Central memory CD4-positive, alpha-beta T cell (primary cell): Measurements from ENCODE around the gene KMT2E.
"Not testable (repeated sequence)": the region's sequence is repeated elsewhere in the genome, so short reads cannot be mapped to it uniquely, and the experiment has no call there.

Experiments used
- DNase-seq: peaks from one replicate; pipeline ENCODE4 v3.0.0; 2022

The KMT2E gene

DNA sequence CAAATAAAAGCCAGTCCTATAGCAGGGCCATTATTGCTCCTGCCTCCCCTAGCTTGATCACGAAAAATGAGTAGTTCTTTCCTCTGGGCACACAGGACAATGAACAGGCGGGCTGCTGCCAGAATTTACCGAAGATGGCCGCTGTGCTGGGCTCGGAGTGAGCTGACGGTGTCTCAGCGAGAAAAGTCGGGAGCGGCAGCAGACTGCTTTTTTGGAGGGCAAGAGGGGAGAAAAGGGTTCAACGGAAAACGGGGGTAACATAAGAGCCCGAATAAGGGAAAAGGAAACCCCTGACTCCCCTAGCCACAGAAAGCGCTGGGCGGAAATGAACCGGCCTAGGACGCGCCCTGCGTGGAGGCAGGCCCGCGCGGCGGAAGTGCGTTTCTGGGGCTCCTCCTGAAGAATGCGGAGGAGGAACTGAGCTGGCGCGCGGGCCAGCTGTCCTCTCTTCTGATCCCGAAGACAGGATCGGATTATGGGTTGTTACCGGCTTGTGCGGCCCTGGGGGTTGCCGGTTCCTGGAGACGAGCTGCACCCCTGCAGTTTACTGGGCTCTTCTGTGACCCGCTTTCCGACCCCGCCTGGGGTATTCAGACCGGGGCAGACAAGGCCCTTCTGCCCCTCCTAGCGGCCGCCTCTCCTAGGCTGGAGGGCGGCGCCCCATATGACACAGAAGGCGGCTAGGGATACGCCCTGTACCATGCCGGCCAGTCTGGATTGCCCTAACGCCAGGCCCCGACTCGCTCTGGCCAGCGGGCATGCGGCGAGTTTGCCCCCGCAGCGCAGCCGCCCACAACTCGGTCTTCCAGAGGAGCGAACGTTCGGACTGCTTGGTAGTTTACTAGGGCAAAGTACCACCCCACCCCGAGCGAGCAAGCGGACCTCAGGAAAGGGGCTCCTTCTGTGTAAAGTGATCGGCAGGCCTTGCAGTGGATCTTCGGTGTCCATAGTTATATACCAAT, 30.1 kb upstream of the KMT2E start:
- peak; percentile 86 for DNase-seq

DNA sequence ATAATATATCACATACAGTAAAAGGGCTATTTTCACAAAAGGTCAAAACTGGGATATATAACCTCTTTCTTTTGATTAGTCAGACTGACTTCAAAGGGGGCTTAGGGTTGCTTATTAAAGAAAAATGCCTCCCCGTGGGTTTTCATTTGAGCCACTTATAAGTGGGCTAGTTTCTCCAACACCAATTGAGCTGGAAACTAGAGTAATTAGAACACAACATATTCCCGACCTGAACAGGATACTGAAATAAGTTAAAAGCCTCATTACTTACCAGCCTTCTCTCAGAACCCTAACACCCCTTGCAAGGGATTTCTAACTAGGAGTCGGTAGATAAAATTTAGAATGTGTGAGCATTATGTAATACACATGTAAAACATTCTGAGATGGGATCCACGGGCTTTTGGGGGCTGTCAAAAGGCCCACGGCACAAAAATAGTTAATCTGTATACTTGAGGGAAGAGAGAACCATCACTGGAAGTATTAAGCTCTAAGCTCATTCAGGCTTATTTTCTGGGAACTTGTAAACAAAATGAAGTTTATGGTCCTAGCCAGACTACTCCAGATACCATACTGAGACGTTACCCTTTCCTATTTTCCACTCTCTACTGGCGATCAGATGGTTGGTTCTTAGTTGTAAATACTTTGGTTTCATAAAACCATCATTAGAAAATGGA, 29.3 kb upstream of the KMT2E start:
- DNase-seq, result no peak

DNA sequence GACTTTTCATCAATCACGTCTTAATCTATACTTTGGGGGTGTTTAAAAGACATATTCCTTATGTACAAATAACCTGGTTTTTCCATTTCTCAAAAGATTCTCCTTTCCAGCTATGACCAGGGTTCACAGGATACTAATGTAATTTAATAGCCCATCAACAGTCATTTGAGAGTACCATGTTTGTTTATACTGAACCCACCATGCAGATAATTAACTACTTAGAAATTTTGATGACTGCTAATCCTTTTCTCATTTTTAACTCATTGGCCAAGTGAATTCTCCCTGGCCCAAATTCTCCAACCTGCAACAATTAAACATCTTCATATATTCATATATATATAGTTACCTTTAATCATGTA, 28.8 kb upstream of the KMT2E start:
- no peak for DNase-seq

DNA sequence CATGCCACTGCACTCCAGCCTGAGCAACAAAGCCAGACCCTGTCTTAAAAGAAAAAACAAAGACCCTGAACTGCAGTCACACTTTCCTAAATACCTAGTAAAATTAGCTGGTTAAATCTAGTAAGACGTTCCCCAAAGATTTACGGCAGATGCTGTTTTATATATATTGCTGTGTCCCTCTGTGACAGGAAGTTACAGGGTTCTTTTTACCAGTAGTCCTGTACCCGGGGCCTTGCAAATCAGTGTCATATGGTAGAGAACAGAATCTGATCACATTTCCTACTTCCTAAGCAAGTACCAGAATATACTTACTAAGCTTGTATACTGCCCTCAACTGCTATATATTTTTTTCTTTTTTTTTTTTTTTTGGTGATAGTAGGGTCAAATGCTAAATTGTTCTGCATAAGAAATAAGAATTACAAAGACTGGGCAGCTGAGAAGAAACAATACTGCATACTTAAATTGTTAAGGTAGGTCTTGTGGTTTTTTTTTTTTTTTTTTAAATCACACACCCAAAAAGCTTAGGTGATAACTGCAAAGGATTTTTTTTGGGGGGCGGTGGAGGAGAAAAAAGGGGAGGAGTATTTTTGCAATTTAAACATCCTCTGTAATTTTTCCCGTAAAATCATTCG, 27.3 kb upstream of the KMT2E start:
- no peak for DNase-seq

DNA sequence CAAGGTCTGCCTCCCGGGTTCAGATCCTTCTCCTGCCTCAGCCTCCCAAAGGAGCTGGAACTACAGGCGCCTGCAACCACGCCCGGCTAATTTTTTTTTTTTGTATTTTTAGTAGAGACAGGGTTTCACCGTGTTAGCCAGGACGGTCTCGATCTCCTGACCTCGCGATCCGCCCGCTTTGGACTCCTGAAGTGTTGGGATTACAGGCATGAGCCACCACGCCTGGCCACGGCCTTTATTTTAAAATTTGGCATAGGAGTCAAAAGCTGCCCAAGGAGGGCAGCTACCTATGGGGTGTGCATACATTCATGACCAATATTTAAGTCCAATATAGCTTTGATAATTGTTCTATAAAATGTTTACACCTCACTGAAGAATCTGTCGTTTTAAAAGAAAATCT, 26.6 kb upstream of the KMT2E start:
- DNase-seq, result not testable (repeated sequence)

DNA sequence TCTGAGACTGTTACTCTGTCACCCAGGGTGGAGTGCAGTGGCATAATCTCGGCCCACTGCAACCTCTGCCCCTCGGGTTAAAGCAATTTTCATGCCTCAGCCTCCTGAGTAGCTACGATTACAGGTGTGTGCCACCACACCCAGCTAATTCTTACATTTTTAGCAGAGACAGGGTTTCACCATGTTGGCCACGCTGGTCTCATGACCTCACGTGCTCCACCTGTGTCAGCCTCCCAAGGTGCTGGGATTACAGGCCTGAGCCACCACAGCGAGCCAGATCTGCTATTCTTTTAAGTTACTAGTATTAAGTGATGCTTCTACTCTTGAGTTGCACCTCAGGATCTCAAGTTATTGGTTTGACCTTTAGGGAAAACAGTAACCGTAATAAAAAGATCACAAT, 23.0 kb upstream of the KMT2E start:
- no peak for DNase-seq

DNA sequence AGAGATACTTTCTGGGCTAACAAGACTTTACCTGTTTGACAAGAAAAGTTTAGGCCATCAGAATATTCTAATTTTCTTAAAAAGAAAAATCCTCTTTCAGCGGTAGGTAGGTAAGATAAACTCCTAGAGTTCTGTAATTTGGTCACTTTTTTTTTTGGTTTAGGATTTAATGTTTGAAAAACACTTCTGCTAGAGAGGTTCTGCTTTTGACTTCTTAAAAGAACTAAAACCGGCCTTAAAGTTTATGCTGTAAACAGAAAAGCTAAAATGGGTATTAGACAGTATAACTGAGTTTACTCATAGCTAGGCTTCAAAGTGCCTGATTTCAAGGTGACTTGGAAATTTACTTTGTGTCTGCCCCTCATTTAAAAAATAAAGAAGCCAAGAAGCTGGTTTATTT, 21.7 kb upstream of the KMT2E start:
- DNase-seq, result no peak

DNA sequence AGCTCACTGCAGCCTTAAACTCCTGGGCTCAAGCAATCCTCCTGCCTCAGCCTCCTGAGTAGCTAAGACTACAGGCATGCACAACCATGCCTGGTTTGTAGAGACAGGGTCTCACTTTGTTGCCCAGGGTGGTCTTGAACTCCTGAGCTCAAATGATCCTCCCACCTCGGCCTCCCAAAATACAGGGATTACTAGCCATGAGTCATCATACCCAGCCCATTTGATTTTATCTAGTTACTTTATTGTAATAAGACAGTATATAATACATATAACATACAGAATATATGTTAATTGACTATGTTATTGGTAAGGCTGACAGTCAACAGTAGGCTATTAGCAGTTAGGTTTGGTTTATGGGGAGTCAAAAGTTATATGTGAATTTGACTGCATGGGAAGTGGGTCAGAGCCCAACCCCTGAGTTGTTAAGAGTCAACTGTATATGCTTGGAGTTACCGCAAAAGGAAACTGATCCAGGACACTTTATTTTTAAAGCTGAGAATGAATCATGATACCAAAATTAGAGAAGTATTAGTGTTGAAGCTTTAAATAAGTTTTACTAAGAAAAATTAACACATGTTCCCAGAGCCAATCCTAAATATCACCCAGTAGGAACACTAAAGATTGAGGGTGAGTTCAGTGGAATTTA, 20.7 kb upstream of the KMT2E start:
- no peak for DNase-seq

DNA sequence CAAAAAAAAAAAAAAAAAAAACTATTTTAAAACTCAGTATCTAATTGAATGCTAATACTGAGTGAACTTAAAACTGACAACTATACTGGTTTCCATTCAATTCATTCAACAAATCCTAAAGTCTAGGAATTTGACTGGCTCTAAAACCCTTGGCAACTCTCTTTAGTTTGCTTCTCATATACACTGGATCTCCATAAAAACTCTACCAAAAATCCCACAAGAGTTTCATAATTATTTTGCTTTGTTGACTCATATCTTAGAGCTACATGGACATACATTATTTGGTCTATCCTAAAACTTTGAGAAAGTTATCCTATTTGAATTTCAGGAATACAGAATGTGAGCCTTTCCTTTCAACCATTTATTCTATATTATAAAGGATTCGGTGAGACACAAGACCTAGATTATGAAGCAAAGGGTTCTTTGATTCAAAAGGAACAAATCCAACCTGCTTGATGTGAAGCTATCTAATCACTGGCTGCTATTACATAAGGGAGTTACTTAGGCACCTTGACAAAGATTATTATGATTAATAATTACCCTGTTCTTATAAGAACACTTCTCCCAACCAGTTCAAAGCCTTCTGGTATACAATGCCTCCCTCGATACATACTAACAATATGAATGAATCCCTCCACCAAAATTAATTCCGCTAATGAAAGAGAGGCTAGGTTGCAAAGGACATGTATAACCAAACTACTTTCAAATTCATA, 15.8 kb upstream of the KMT2E start:
- DNase-seq, result no peak

DNA sequence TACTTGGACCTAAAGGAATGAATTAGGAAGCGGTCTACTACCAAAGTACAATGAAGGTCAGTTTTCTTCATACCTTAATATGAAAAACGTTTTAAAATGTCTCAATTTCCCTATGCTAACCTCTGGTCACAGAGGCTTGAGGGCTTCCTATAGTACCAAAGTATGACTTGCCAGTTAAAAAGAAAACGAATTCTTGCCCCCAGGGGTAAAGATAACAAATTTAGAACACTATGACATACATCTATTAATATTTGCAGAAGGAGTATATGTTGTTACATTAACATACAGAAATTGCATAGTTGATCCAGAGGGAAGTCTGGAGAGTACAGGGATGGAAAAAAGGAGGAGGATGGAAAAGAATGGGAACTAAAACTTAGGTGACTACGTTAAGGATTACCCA, 13.8 kb upstream of the KMT2E start:
- DNase-seq, result no peak

DNA sequence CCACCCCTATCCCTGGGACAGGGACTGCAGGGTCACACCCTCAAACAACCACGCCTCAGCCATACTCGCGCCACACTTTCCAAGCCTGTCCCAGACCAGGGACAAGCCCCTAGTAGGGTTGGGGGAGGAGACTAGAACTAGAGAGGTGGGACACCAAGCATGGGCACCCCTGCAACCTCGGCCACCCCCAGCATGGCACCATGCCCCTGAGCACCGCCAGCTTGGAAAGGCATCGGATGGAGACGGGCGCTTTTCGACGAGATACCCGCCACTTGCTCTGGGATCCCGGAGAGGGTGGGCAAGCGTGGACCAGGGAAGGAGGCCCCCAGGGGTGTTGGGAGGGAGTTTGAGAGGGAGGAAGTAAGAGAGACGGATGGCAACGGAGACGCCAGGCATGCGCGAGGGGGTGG, 13.1 kb upstream of the KMT2E start:
- DNase-seq, result no peak

DNA sequence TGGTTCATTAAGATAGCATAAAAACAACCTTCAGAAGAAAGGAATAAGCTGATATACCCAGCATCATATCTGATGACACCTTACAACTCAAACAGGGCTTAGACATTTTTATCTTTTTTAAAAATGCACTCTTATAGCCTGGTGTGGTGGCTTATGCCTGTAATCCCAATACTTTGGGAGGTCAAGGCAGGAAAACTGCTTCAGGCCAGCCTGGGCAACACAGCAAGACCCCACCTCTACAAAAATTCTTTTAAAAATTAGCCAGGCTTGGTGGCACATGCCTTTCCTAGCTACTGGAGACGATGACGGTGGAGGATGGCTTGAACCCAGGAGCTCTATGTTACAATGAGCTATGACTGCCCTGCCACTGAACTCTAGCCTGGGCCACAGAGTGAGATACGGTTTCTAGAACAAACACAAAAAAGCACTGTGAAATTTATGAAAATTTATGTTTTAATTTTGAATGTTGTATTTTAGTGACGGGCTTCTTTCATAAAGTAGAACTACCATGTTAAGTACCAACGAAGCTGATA, 12.3 kb upstream of the KMT2E start:
- DNase-seq, result no peak

DNA sequence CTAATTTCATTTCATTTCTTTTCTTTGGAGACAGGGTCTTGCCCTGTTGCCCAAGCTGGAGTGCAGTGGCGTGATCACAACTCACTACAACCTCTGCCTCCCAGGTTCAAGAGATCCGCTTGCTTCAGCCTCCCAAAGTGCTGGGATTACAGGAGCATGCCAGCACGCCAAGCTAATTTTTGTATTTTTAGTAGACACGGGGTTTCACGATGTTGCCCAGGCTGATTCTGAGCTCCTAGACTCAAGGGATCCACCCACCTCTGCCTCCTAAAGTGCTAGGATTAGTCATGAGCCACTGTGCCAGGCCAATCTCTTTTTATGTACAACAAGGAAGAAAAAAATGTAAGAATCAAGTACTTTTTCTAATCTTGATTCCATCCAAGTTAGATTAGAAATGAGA, 10.7 kb upstream of the KMT2E start:
- no peak for DNase-seq

DNA sequence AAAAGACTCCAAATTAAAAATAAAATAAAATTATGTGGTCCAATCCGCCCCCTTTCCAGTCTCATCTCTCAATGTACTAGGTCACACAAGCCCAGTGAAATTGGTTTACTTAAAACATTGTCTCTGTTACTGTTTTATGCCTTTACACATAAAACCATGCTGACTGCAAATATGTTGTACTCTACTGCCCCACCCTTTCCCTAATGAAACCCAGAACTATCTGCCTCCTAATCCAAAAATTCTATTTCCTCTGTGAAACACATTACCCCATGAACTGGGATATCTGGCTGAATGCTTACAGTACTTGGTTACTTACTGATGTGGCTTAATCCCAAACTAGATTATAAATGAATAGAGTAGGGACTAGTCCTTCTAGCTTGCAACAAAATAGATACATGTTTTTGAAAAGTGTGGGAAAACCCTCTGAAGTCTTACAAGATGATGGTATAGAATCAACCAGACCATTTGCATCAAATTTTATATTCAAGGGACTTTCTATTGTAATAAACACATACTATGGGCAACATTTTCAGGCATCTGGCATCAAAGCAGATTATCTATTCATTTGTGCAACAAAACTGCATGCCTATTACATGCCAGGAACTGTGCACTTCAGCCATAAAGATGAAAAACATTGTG, 10.0 kb upstream of the KMT2E start:
- no peak for DNase-seq

DNA sequence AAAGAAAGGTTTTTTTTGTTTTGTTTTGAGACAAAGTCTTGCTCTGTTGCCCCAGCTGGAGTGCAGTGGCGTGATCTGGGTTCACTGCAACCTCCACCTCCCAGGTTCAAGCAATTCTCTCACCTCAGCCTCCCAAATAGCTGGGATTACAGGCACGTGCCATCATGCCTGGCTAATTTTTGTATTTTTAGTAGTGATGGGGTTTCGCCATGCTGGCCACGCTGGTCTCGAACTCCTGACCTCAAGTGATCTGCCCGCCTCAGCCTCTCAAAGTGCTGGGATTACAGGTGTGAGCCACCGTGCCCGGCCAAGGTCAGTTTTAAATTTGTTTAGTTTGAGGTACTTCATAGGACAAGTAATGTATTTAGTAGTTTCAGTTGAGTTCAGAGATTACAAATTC, 9.0 kb upstream of the KMT2E start:
- DNase-seq, result not testable (repeated sequence)

DNA sequence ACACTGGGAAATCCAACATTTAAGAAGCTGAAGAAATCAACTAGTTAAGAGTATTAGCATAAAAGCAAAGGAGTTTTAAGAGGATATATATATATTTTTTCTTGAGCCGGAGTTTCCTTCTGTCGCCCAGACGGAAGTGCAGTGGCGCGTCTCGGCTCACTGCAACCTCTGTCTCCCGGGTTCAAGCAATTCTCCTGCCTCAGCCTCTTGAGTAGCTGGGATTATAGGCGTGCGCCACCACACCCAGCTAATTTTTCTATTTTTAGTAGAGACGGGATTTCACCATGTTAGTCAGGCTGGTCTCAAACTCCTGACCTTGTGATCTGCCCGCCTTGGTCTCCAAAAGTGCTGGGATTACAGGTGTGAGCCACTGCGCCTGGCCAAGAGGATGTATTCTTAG, 8.5 kb upstream of the KMT2E start:
- DNase-seq, result not testable (repeated sequence)

DNA sequence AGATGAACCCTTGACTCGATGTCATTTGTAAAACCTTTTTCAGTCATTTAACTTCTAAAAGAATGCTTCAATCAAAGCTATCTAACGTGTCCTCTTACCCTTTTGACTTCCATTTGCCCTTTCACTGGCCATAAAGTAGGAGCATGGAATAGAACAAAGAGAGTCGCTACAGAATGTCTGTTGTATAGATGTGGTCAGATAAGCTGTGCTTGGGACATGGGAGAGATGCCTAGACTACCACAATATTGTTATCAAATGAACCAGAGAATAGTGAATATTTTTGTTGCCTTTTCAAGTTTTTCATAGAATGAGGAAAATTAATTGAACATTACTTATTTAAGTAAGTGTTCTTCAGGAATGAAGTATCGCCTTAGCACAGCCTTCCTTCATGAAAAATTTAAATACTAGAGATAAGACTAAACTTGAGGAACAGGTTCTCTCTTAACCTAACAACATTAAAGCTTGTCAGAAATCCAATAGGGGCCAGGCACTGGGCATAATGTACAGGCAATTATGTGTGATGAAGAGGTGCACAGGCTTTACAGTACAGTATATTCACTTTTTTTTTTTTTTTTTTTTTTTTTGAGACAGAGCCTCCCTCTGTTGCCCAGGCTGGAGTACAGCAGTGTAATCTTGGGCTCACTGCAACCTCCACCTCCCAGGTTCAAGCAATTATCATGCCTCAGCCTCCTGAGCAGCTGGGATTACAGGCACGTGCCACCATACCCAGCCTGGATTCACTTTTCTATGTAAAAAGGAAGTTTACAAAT, 7.5 kb upstream of the KMT2E start:
- no peak for DNase-seq

DNA sequence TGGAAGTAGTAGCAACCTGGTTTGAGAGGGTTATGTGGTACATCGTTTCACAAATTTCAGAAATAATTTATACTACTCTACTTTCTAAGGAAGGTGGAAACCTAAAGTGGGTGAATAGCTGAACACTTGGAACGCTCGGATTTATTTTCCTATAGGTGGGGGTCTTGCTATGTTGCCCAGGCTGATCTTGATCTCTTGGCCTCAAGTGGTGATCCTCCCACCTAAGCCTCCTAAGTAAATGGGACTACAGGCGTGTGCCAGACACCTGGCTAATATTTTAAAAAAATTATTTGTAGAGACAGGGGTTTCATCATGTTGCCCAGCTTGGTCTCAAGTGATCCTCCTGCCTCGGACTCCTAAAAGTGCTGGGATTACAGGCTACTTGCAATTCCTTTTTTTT, 6.7 kb upstream of the KMT2E start:
- no peak for DNase-seq

DNA sequence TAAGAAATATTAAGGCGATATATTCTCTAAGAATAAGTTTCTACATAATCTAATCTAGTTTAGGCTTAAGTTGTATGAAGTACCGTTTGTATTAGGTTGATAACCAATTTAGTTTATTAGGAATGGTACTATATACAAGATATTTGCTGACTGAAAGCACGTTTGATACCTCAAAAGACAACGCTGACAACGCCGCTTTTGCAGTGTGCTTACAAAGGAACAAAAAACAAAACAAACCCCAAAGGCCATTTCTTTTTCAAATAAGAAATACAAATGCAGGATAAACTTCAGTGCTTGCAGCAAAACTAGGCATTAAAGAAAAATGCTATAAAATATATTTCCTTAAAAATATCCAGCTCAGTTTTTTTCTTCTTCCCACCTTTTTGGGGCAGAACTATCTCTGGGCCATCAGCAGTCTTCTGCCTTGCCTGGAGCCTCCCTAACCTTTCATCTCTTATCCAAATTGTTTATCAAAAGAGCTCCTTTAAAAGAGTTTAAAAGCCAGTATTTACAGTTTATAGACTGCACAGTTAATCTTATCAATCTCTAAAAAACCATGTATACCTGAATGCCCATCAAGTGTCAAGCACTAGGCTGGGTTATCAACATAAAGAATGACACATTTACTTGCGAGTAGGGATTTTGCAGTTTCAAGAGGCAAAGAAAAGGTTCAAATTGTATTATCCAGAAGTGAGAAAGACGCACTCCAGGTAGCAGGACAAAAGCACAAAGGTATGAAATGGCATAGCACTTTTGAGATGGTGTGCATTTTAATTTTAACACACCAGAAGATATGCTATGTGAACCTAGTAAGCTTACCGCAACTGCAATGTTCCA, 4.1 kb upstream of the KMT2E start:
- no peak for DNase-seq

DNA sequence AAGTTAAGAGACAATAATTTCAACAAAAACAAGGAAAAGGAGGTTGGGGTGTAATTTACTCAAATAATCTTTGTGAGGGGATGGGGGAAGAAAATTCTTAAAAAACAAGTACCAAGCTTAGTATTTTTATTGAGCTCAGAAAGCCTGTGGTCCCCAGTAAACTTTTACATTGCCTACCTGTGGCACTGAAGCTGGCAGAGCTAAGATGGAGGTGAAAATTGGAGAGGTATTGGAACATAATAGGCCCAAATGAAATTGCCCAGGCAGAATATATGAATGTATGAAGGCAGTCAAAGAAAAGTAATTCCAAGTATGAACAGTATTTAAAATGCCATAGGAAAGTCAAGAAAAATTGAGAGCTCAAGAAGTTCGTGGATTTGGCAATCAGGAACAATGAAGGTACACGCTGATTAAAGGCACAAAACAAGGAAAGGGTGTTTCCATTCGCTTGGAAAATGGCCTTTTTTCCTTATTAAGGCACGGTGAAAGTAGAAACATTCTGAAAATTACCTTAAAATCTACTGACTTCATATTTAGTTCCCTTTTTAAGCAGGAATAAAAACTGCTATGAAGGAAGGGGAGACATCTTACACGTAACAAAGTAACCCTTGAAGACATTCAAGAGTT, 3.4 kb upstream of the KMT2E start:
- DNase-seq, result no peak
